ENCODE results near the gene KCNQ2. TPM values are rescaled to one million over a fixed set of nuclear protein-coding genes. Genes with fewer than 3 reads are reported as not detected.

The KCNQ2 gene
- total and polyA plus RNA-seq, 2 experiments from 2014 or later: 68.5 to 92.4 TPM

DNA sequence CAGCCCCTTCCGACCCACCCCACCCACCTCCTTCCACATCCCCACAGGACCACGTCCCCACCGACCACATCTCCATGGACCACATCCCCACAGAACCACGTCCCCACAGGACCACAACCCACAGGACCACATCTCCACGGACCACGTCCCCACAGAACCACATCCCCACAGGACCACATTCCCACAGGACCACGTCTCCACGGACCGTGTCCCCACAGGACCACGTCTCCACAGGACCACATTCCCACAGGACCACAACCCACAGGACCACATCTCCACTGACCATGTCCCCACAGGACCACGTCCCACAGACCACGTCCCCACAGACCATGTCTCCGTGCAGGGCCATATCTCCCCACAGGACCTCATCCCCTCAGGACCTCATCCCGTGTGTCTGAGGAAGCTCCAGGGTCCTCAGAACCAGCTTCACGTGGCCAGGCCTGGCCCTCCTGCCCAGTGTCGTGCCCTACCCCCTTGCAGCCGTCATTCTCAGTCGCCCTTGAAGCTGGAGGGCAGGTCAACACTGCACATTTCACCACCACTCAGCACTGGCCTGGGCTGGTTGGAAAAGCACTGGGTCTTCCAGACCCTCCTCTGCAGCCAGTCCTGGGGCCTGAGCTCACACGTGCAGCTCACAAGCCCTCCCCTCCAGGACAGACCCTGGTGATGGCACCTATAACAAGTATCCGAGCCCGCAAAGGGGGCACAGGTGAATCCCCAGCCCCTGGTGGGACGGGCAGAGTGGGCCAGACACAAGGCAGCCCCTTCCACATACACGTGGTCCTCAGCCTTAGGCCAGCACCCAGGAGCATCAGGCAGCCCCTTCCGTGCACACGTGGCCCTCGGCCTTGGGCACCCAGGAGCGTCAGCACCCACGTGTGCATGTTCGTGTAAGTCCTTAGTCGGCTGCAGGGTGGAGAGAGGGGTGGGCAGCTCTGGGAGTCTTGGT lies 115.2 kb downstream of the KCNQ2 start (continued):
- TF ChIP-seq, protein P1, sequence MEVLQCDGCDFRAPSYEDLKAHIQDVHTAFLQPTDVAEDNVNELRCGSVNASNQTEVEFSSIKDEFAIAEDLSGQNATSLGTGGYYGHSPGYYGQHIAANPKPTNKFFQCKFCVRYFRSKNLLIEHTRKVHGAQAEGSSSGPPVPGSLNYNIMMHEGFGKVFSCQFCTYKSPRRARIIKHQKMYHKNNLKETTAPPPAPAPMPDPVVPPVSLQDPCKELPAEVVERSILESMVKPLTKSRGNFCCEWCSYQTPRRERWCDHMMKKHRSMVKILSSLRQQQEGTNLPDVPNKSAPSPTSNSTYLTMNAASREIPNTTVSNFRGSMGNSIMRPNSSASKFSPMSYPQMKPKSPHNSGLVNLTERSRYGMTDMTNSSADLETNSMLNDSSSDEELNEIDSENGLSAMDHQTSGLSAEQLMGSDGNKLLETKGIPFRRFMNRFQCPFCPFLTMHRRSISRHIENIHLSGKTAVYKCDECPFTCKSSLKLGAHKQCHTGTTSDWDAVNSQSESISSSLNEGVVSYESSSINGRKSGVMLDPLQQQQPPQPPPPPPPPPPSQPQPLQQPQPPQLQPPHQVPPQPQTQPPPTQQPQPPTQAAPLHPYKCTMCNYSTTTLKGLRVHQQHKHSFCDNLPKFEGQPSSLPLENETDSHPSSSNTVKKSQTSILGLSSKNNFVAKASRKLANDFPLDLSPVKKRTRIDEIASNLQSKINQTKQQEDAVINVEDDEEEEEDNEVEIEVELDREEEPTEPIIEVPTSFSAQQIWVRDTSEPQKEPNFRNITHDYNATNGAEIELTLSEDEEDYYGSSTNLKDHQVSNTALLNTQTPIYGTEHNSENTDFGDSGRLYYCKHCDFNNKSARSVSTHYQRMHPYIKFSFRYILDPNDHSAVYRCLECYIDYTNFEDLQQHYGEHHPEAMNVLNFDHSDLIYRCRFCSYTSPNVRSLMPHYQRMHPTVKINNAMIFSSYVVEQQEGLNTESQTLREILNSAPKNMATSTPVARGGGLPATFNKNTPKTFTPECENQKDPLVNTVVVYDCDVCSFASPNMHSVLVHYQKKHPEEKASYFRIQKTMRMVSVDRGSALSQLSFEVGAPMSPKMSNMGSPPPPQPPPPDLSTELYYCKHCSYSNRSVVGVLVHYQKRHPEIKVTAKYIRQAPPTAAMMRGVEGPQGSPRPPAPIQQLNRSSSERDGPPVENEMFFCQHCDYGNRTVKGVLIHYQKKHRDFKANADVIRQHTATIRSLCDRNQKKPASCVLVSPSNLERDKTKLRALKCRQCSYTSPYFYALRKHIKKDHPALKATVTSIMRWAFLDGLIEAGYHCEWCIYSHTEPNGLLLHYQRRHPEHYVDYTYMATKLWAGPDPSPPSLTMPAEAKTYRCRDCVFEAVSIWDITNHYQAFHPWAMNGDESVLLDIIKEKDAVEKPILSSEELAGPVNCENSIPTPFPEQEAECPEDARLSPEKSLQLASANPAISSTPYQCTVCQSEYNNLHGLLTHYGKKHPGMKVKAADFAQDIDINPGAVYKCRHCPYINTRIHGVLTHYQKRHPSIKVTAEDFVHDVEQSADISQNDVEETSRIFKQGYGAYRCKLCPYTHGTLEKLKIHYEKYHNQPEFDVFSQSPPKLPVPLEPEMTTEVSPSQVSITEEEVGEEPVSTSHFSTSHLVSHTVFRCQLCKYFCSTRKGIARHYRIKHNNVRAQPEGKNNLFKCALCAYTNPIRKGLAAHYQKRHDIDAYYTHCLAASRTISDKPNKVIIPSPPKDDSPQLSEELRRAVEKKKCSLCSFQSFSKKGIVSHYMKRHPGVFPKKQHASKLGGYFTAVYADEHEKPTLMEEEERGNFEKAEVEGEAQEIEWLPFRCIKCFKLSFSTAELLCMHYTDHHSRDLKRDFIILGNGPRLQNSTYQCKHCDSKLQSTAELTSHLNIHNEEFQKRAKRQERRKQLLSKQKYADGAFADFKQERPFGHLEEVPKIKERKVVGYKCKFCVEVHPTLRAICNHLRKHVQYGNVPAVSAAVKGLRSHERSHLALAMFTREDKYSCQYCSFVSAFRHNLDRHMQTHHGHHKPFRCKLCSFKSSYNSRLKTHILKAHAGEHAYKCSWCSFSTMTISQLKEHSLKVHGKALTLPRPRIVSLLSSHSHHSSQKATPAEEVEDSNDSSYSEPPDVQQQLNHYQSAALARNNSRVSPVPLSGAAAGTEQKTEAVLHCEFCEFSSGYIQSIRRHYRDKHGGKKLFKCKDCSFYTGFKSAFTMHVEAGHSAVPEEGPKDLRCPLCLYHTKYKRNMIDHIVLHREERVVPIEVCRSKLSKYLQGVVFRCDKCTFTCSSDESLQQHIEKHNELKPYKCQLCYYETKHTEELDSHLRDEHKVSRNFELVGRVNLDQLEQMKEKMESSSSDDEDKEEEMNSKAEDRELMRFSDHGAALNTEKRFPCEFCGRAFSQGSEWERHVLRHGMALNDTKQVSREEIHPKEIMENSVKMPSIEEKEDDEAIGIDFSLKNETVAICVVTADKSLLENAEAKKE (CRISPR knock-in tag; IDR thresholded peaks at IDR 0.05): no peak

GRCh38 chr20:63356511-63356910 lies 115.9 kb downstream of the KCNQ2 start:
- H3K36me3 Mint-ChIP-seq (ENCODE audit: low read depth): no peaks in the 10 kb centered on the region
- peaks cover 6% of the 10 kb centered on the region for H3K4me1 Mint-ChIP-seq
- ATAC-seq (no peak), DNase-seq (ENCODE audit: low spot score) (no peak)
- H3K36me3 ChIP-seq (ENCODE audit: insufficient read depth): no peaks in the 10 kb centered on the region
- no peaks in the 10 kb centered on the region for H3F3A ChIP-seq (replicated peaks; ENCODE audit: low read depth)
- H2AFZ ChIP-seq: no peak overlapping the region
- no peaks in the 10 kb centered on the region; the same call in 1 of the 2 replicates for H3K4me1 ChIP-seq (ENCODE audit: insufficient read depth)
- no peak overlapping the region for H3K27ac Mint-ChIP-seq
- H3K27me3 ChIP-seq (ENCODE audit: insufficient read depth): peaks cover 9% of the 10 kb centered on the region
- TF ChIP-seq CREB1 (CRISPR knock-in tag; IDR thresholded peaks at IDR 0.05; ENCODE audit: low read depth) (no peak), JUNB (IDR thresholded peaks at IDR 0.05; ENCODE audit: unreplicated experiment) (no peak), POLR2AphosphoS5 (IDR thresholded peaks at IDR 0.05; ENCODE audit: low read depth) (no peak), ZNF114 (CRISPR knock-in tag; IDR thresholded peaks at IDR 0.05) (no peak), CTCF (conservative IDR thresholded peaks at IDR 0.05; ENCODE audit: low read depth in 2 of 2) (no peak), STAT1 (IDR thresholded peaks at IDR 0.05; ENCODE audit: unreplicated experiment) (no peak)
- TF ChIP-seq, protein P2, sequence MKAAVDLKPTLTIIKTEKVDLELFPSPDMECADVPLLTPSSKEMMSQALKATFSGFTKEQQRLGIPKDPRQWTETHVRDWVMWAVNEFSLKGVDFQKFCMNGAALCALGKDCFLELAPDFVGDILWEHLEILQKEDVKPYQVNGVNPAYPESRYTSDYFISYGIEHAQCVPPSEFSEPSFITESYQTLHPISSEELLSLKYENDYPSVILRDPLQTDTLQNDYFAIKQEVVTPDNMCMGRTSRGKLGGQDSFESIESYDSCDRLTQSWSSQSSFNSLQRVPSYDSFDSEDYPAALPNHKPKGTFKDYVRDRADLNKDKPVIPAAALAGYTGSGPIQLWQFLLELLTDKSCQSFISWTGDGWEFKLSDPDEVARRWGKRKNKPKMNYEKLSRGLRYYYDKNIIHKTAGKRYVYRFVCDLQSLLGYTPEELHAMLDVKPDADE (IDR thresholded peaks at IDR 0.05): no peak
- peaks cover 13% of the 10 kb centered on the region for H3K27me3 Mint-ChIP-seq (ENCODE audit: insufficient read depth, low read depth, poor library complexity)
- no peak overlapping the region for H3K4me3 ChIP-seq
- H4K20me1 ChIP-seq (replicated peaks; ENCODE audit: insufficient read depth): no peaks in the 10 kb centered on the region
- no peak overlapping the region for H3K4me3 Mint-ChIP-seq
- peaks cover 2% of the 10 kb centered on the region; the same call in 1 of the 3 replicates for H3K9me3 Mint-ChIP-seq
- no peaks in the 10 kb centered on the region for H3K79me2 ChIP-seq (replicated peaks; ENCODE audit: insufficient read depth)
- no peaks in the 10 kb centered on the region for H3K9me2 ChIP-seq (ENCODE audit: insufficient read depth)
- no peak overlapping the region for H3K27ac ChIP-seq (ENCODE audit: low read depth)
- H3K4me2 ChIP-seq: no peak overlapping the region

Data from GM23338 (cell line).